ENCODE measurements around the gene FGF12.

GRCh38 chr3:192727032-192727847, at the start of gene FGF12:
- TF ChIP-seq CTCF (IDR thresholded peaks at IDR 0.05 in 4 of 5, conservative IDR thresholded peaks at IDR 0.05 in 1 of 5) (no peak), POLR2A (IDR thresholded peaks at IDR 0.05) (no peak)
